Astrocyte (in vitro differentiated cells and primary cell): ENCODE measurements around the gene KRI1. TPM values are rescaled to one million over a fixed set of nuclear protein-coding genes. Genes with fewer than 3 reads are reported as not detected.

ENCODE experiments used
- DNase-seq: peaks from one replicate; pipeline ENCODE4 v3.0.0-alpha.2; 2010; ENCODE audit warnings: low read depth
- FAIRE-seq: peaks from 2 replicates; lab custom pipeline; 2011; peaks lifted over from hg19 to GRCh38; lab: Jason Lieb, UNC
- H2AFZ ChIP-seq: 2 replicates; pipeline ENCODE4 v1.6.0; 2012; ENCODE audit warnings: low read depth, low read length, inconsistent platforms
- H3K27ac ChIP-seq: 2 replicates; pipeline ENCODE4 v1.5.1; 2011; ENCODE audit warnings: low read depth, low read length, inconsistent platforms
- H3K27me3 ChIP-seq: 2 replicates; pipeline ENCODE4 v1.6.0; 2011; ENCODE audit warnings: low read length, inconsistent platforms; ENCODE audit not compliant: insufficient read depth
- H3K36me3 ChIP-seq: 2 replicates; pipeline ENCODE4 v1.5.1; 2011; ENCODE audit warnings: low read length, inconsistent platforms; ENCODE audit not compliant: insufficient read depth
- H3K4me1 ChIP-seq: 2 replicates; pipeline ENCODE4 v1.5.1; 2011; ENCODE audit warnings: low read length, inconsistent platforms; ENCODE audit not compliant: insufficient read depth
- H3K4me2 ChIP-seq: 2 replicates; pipeline ENCODE4 v1.6.0; 2012; ENCODE audit warnings: low read length, inconsistent platforms
- H3K4me3 ChIP-seq: 2 replicates; pipeline ENCODE4 v1.5.1; 2011; ENCODE audit warnings: low read depth, mild to moderate bottlenecking, low read length, inconsistent platforms; ENCODE audit not compliant: insufficient read depth
- H3K79me2 ChIP-seq: 2 replicates; pipeline ENCODE4 v1.6.0; 2012; ENCODE audit warnings: mild to moderate bottlenecking, low read length, inconsistent platforms; ENCODE audit not compliant: insufficient read depth
- H3K9ac ChIP-seq: 2 replicates; pipeline ENCODE4 v1.6.0; 2012; ENCODE audit warnings: mild to moderate bottlenecking, low read length, inconsistent platforms
- H3K9me3 ChIP-seq: 2 replicates; pipeline ENCODE4 v1.5.1; 2012; ENCODE audit warnings: low read depth, mild to moderate bottlenecking, low read length, inconsistent platforms; ENCODE audit not compliant: insufficient read depth
- H4K20me1 ChIP-seq: 2 replicates; pipeline ENCODE4 v1.6.0; 2012; ENCODE audit warnings: low read length, inconsistent platforms; ENCODE audit not compliant: insufficient read depth
- H3K27ac Mint-ChIP-seq: one replicate; pipeline ENCODE4 v1.8.0; 2021; ENCODE audit warnings: mild to moderate bottlenecking, mixed read lengths; ENCODE audit not compliant: unreplicated experiment
- H3K27me3 Mint-ChIP-seq: one replicate; pipeline ENCODE4 v1.8.0; 2021; ENCODE audit warnings: low read depth, mixed read lengths; ENCODE audit not compliant: unreplicated experiment
- H3K36me3 Mint-ChIP-seq: one replicate; pipeline ENCODE4 v1.8.0; 2021; ENCODE audit warnings: low read depth, mixed read lengths; ENCODE audit not compliant: unreplicated experiment
- H3K4me1 Mint-ChIP-seq: one replicate; pipeline ENCODE4 v1.8.0; 2021; ENCODE audit warnings: low read depth, mixed read lengths; ENCODE audit not compliant: unreplicated experiment
- H3K4me3 Mint-ChIP-seq: one replicate; pipeline ENCODE4 v1.8.0; 2021; ENCODE audit warnings: mild to moderate bottlenecking, moderate library complexity, mixed read lengths; ENCODE audit not compliant: unreplicated experiment
- H3K9me3 Mint-ChIP-seq: one replicate; pipeline ENCODE4 v1.8.0; 2021; ENCODE audit warnings: mild to moderate bottlenecking, mixed read lengths; ENCODE audit not compliant: unreplicated experiment
- EZH2 ChIP-seq: IDR thresholded peaks from 2 replicates; pipeline ENCODE4 v1.6.1; 2012; ENCODE audit warnings: mild to moderate bottlenecking, low read length, inconsistent platforms; ENCODE audit not compliant: insufficient read depth
- total RNA-seq: library from RNA; stranded (reverse); gene quantifications from 2 replicates; pipeline ENCODE4 v1.2.1, GENCODE V29; 2021
- TF ChIP-seq, protein P1 (sequence below): IDR thresholded peaks from 2 replicates; pipeline ENCODE4 v1.5.1; 2011; ENCODE audit warnings: low read depth, mild to moderate bottlenecking, inconsistent platforms, low read length, moderate library complexity; ENCODE audit not compliant: insufficient read depth

Gene KRI1
- total RNA-seq, 1 donor from 2014 or later: 14.1 TPM

DNA sequence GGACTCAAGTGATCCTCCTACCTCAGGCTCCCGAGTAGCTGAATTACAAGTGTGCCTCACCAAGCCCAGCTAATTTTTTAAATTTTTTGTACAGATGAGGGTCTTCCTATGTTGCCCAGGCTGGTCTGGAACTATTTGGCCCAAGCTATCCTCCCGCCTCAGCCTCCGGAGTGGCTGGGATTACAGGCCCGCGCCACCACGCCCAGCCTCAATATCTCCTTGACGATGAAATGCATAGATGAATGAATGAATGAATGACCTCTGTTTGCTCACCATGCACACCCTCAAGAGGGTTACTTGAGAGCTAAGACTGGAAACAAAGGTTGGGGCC is 36.2 kb upstream of the KRI1 start:
- no peak overlapping the region for H3K27ac Mint-ChIP-seq
- peak overlapping the region; percentile 67 for H3K4me2 ChIP-seq

DNA sequence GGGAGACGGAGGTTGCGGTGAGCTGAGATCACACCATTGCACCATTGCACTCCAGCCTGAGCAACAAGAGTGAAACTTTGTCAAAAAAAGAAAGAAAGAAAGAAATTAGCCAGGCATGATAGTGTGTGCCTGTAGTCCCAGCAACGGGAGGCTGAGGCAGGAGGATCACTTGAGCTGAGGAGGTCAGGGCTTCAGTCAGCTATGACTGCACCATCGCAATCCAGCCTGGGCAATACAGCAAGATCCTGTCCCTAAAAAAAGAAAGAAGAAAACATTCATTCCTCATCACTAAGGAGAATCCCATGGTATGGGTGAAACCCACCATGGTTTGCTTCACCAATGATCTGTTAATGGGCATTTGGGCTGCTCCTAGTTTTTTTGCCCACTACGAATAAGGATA is 34.3 kb upstream of the KRI1 start:
- H3K27ac Mint-ChIP-seq: no peak overlapping the region
- no peaks in the 10 kb centered on the region for H3K36me3 Mint-ChIP-seq

More for the DNA sequence above, 36.2 kb upstream of the KRI1 start:
- no peak overlapping the region for H3K9ac ChIP-seq
- no peaks in the 10 kb centered on the region for H3K36me3 Mint-ChIP-seq
- DNase-seq (peak; percentile 22), FAIRE-seq (no peak)
- peak overlapping the region; percentile 81 for H3K4me3 Mint-ChIP-seq
- peaks cover 10% of the 10 kb centered on the region for H4K20me1 ChIP-seq
- H3K9me3 Mint-ChIP-seq: no peaks in the 10 kb centered on the region
- H3K79me2 ChIP-seq: peaks cover 37% of the 10 kb centered on the region
- no peak overlapping the region for H3K4me3 ChIP-seq
- no peak overlapping the region for H3K27ac ChIP-seq
- peaks cover 5% of the 10 kb centered on the region for H3K27me3 ChIP-seq
- peaks cover 11% of the 10 kb centered on the region for H3K27me3 Mint-ChIP-seq
- no peaks in the 10 kb centered on the region for H3K9me3 ChIP-seq
- peaks cover 9% of the 10 kb centered on the region for H3K4me1 Mint-ChIP-seq
- peaks cover 19% of the 10 kb centered on the region for H3K4me1 ChIP-seq
- no peaks in the 10 kb centered on the region for H3K36me3 ChIP-seq
- peak overlapping the region; percentile 60 for H2AFZ ChIP-seq
- no peak for TF ChIP-seq EZH2
- TF ChIP-seq, protein P1, sequence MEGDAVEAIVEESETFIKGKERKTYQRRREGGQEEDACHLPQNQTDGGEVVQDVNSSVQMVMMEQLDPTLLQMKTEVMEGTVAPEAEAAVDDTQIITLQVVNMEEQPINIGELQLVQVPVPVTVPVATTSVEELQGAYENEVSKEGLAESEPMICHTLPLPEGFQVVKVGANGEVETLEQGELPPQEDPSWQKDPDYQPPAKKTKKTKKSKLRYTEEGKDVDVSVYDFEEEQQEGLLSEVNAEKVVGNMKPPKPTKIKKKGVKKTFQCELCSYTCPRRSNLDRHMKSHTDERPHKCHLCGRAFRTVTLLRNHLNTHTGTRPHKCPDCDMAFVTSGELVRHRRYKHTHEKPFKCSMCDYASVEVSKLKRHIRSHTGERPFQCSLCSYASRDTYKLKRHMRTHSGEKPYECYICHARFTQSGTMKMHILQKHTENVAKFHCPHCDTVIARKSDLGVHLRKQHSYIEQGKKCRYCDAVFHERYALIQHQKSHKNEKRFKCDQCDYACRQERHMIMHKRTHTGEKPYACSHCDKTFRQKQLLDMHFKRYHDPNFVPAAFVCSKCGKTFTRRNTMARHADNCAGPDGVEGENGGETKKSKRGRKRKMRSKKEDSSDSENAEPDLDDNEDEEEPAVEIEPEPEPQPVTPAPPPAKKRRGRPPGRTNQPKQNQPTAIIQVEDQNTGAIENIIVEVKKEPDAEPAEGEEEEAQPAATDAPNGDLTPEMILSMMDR: no peak

More for the DNA sequence above, 34.3 kb upstream of the KRI1 start:
- DNase-seq (no peak), FAIRE-seq (no peak)
- TF ChIP-seq, protein P1: no peak
- no peak for TF ChIP-seq EZH2
- peaks cover 14% of the 10 kb centered on the region for H3K27me3 Mint-ChIP-seq
- no peak overlapping the region for H3K4me2 ChIP-seq
- no peak overlapping the region for H3K4me3 Mint-ChIP-seq
- peaks cover 19% of the 10 kb centered on the region for H3K4me1 ChIP-seq
- no peak overlapping the region for H3K4me3 ChIP-seq
- H3K36me3 ChIP-seq: no peaks in the 10 kb centered on the region
- H3K27me3 ChIP-seq: peaks cover 5% of the 10 kb centered on the region
- no peaks in the 10 kb centered on the region for H3K9me3 Mint-ChIP-seq
- H4K20me1 ChIP-seq: peaks cover 10% of the 10 kb centered on the region
- H3K27ac ChIP-seq: no peak overlapping the region
- H3K4me1 Mint-ChIP-seq: peaks cover 9% of the 10 kb centered on the region
- no peaks in the 10 kb centered on the region for H3K9me3 ChIP-seq
- no peak overlapping the region for H2AFZ ChIP-seq
- peaks cover 29% of the 10 kb centered on the region for H3K79me2 ChIP-seq
- H3K9ac ChIP-seq: no peak overlapping the region
